Spinal cord (tissue), 10 donors: ENCODE results near the gene AKAP6. TPM values are rescaled to one million over a fixed set of nuclear protein-coding genes. Genes with fewer than 3 reads are reported as not detected.
A peak's percentile ranks its signal among the peaks of the same experiment; 100 is the strongest.
"Not testable (repeated sequence)": the region's sequence is repeated elsewhere in the genome, so short reads cannot be mapped to it uniquely, and the experiment has no call there.

ENCODE experiments used
- DNase-seq, 6 donors: peaks; one replicate each; pipeline versions ENCODE4 v3.0.0 to v3.0.0-alpha.2; 2013 to 2015; ENCODE audit warnings: low spot score in 6 of 6, low read depth in 4 of 6
- H3K27ac ChIP-seq: one replicate; pipeline ENCODE4 v1.5.1; 2013; ENCODE audit warnings: low read depth, low read length, control low read depth
- H3K27me3 ChIP-seq: one replicate; pipeline ENCODE4 v1.6.1; 2013; ENCODE audit warnings: low read length; ENCODE audit not compliant: control insufficient read depth, insufficient read depth
- H3K36me3 ChIP-seq: one replicate; pipeline ENCODE4 v1.6.1; 2013; ENCODE audit warnings: low read length; ENCODE audit not compliant: control insufficient read depth, insufficient read depth
- H3K4me1 ChIP-seq: one replicate; pipeline ENCODE4 v1.6.1; 2013; ENCODE audit warnings: low read length; ENCODE audit not compliant: control insufficient read depth, insufficient read depth
- H3K4me3 ChIP-seq: one replicate; pipeline ENCODE4 v1.5.1; 2013; ENCODE audit warnings: low read depth, low read length, control low read depth
- H3K9me3 ChIP-seq: one replicate; pipeline ENCODE4 v1.6.1; 2013; ENCODE audit warnings: low read length; ENCODE audit not compliant: control insufficient read depth, insufficient read depth
- WGBS: methylation state at CpG from one replicate; pipeline ENCODE4 v1.1.5; 2013; ENCODE audit warnings: missing lambda C conversion rate; ENCODE audit not compliant: insufficient coverage; 5-methylcytosine and 5-hydroxymethylcytosine counted together
- polyA plus RNA-seq, 2 donors: library from polyadenylated mRNA; unstranded; fragments of 120-200 nt; gene quantifications; one replicate each; pipeline ENCODE4 v1.2.1, GENCODE V29; 2013; ENCODE audit not compliant: insufficient read length in 2 of 2
- total RNA-seq, 2 donors: library from RNA; depleted of rRNA in 1 of 2; stranded (reverse); fragments of 120-200 nt in 1 of 2; fragments of >200 nt in 1 of 2; gene quantifications; one replicate each; pipeline versions ENCODE4 v1.2.3 to v1.2.4, GENCODE V29; 2013 to 2014
- donor health status: healthy.

AKAP6 gene
- total and polyA plus RNA-seq, 4 donors = 42.6 to 126 (median 78.7) TPM

- DNase-seq = peak; percentile 57 to 91 (median 72)
- Histone ChIP-seq H3K36me3 (no peaks in the 10 kb centered on the region), H3K4me1 (peaks cover 11% of the 10 kb centered on the region), H3K27me3 (no peaks in the 10 kb centered on the region), H3K27ac (peak overlapping the region; percentile 26), H3K4me3 (no peak overlapping the region), H3K9me3 (no peaks in the 10 kb centered on the region)
Measured at GRCh38 chr14:32366256-32366879, 37.3 kb downstream of the AKAP6 start.

GRCh38 chr14:32366986-32367385, 37.9 kb downstream of the AKAP6 start:
- peak; percentile 47 to 91 (median 70) for DNase-seq
- no peaks in the 10 kb centered on the region for H3K27me3 ChIP-seq
- H3K36me3 ChIP-seq = no peaks in the 10 kb centered on the region
- 0% methylated on average over 1 of the region's 4 CpGs for WGBS
- H3K4me1 ChIP-seq = peaks cover 11% of the 10 kb centered on the region
- no peaks in the 10 kb centered on the region for H3K9me3 ChIP-seq
- peak overlapping the region; percentile 44 for H3K27ac ChIP-seq
- H3K4me3 ChIP-seq = no peak overlapping the region

- no peak overlapping the region for H3K4me3 ChIP-seq
- peak overlapping the region; percentile 44 for H3K27ac ChIP-seq
- H3K36me3 ChIP-seq = no peaks in the 10 kb centered on the region
- H3K27me3 ChIP-seq = no peaks in the 10 kb centered on the region
- DNase-seq = no peak
- peaks cover 11% of the 10 kb centered on the region for H3K4me1 ChIP-seq
- no peaks in the 10 kb centered on the region for H3K9me3 ChIP-seq
Measured at GRCh38 chr14:32367516-32367915, 38.4 kb downstream of the AKAP6 start.

- no peaks in the 10 kb centered on the region for H3K27me3 ChIP-seq
- H3K27ac ChIP-seq = no peak overlapping the region
- no peaks in the 10 kb centered on the region for H3K9me3 ChIP-seq
- no peaks in the 10 kb centered on the region for H3K36me3 ChIP-seq
- H3K4me3 ChIP-seq = no peak overlapping the region
- WGBS = 100% methylated on average over 1 of the region's 3 CpGs
- peaks cover 11% of the 10 kb centered on the region for H3K4me1 ChIP-seq
- DNase-seq = no peak
Measured at GRCh38 chr14:32368107-32368506, 39.0 kb downstream of the AKAP6 start.

GRCh38 chr14:32370714-32371113, 41.6 kb downstream of the AKAP6 start:
- no peak for DNase-seq
- H3K4me3 ChIP-seq = no peak overlapping the region
- no peak overlapping the region for H3K27ac ChIP-seq
- H3K36me3 ChIP-seq = no peaks in the 10 kb centered on the region
- H3K9me3 ChIP-seq = no peaks in the 10 kb centered on the region
- peaks cover 4% of the 10 kb centered on the region for H3K4me1 ChIP-seq
- H3K27me3 ChIP-seq = no peaks in the 10 kb centered on the region
- WGBS = 57% methylated on average over 1 of the region's 1 CpG

- DNase-seq = no peak
- no peaks in the 10 kb centered on the region for H3K9me3 ChIP-seq
- no peaks in the 10 kb centered on the region for H3K27me3 ChIP-seq
- no peaks in the 10 kb centered on the region for H3K36me3 ChIP-seq
- H3K4me3 ChIP-seq = no peak overlapping the region
- H3K4me1 ChIP-seq = no peaks in the 10 kb centered on the region
- H3K27ac ChIP-seq = no peak overlapping the region
- WGBS = no CpG with 5 or more reads among the region's 2 CpGs
Measured at GRCh38 chr14:32372154-32372553, 43.1 kb downstream of the AKAP6 start.

GRCh38 chr14:32373174-32373573, 44.1 kb downstream of the AKAP6 start:
- H3K4me1 ChIP-seq, DNase-seq, H3K27me3 ChIP-seq, H3K4me3 ChIP-seq, H3K9me3 ChIP-seq, H3K27ac ChIP-seq, H3K36me3 ChIP-seq: not testable (repeated sequence)
- 83% methylated on average over 1 of the region's 3 CpGs for WGBS

GRCh38 chr14:32374155-32374554, 45.1 kb downstream of the AKAP6 start:
- Histone ChIP-seq H3K36me3 (no peaks in the 10 kb centered on the region), H3K9me3 (no peaks in the 10 kb centered on the region), H3K27ac (no peak overlapping the region), H3K27me3 (no peaks in the 10 kb centered on the region), H3K4me1 (no peaks in the 10 kb centered on the region), H3K4me3 (no peak overlapping the region)
- 14% methylated on average over 1 of the region's 3 CpGs for WGBS
- DNase-seq = no peak

GRCh38 chr14:32375663-32376062, 46.6 kb downstream of the AKAP6 start:
- no peaks in the 10 kb centered on the region for H3K9me3 ChIP-seq
- no peaks in the 10 kb centered on the region for H3K4me1 ChIP-seq
- no peak for DNase-seq
- WGBS = no CpG with 5 or more reads among the region's 2 CpGs
- no peak overlapping the region for H3K4me3 ChIP-seq
- no peaks in the 10 kb centered on the region for H3K27me3 ChIP-seq
- H3K36me3 ChIP-seq = no peaks in the 10 kb centered on the region
- no peak overlapping the region for H3K27ac ChIP-seq

GRCh38 chr14:32377046-32377646, 48.0 kb downstream of the AKAP6 start:
- no CpG with 5 or more reads among the region's 5 CpGs for WGBS
- Histone ChIP-seq H3K27ac (no peak overlapping the region), H3K4me1 (no peaks in the 10 kb centered on the region), H3K4me3 (no peak overlapping the region), H3K36me3 (no peaks in the 10 kb centered on the region), H3K9me3 (no peaks in the 10 kb centered on the region), H3K27me3 (no peaks in the 10 kb centered on the region)
- DNase-seq = no peak
